NCI-H2081 treated with DMSO at 0.1 percent for 48 hours (cell line): Measurements from ENCODE around the gene MPL.
A peak's percentile ranks its signal among the peaks of the same experiment; 100 is the strongest.

Source experiments
- DNase-seq: peaks from one replicate; lab custom pipeline; 2025; lab: John Stamatoyannopoulos, UW

The MPL gene

GRCh38 chr1:43325381-43325780 is 12.2 kb upstream of the MPL start:
- DNase-seq = no peak

- no peak for DNase-seq
Measured at GRCh38 chr1:43327549-43328292, 9.9 kb upstream of the MPL start.

GRCh38 chr1:43329995-43330751 is 7.4 kb upstream of the MPL start:
- DNase-seq = no peak

- DNase-seq = no peak
Measured at GRCh38 chr1:43331688-43332087, 5.9 kb upstream of the MPL start.

GRCh38 chr1:43334453-43335205 is 3.0 kb upstream of the MPL start:
- no peak for DNase-seq

GRCh38 chr1:43338001-43338400 is 383 bp downstream of the MPL start:
- no peak for DNase-seq

GRCh38 chr1:43339584-43340232 is 2.1 kb downstream of the MPL start:
- no peak for DNase-seq

GRCh38 chr1:43340559-43340958 is 2.9 kb downstream of the MPL start:
- no peak for DNase-seq

GRCh38 chr1:43344267-43344850 is 6.7 kb downstream of the MPL start:
- DNase-seq = no peak

GRCh38 chr1:43345120-43345519 is 7.5 kb downstream of the MPL start:
- DNase-seq = no peak

GRCh38 chr1:43346636-43347035 is 9.0 kb downstream of the MPL start:
- DNase-seq = no peak

- no peak for DNase-seq
Measured at GRCh38 chr1:43348343-43348808, 10.8 kb downstream of the MPL start.

GRCh38 chr1:43348809-43349593 is 11.4 kb downstream of the MPL start:
- peak; percentile 51 for DNase-seq

- no peak for DNase-seq
Measured at GRCh38 chr1:43349594-43350306, 12.1 kb downstream of the MPL start.

GRCh38 chr1:43350976-43351375 is 13.4 kb downstream of the MPL start:
- DNase-seq = no peak

- DNase-seq = no peak
Measured at GRCh38 chr1:43351421-43352350, 14.1 kb downstream of the MPL start.

- no peak for DNase-seq
Measured at GRCh38 chr1:43352351-43352705, 14.7 kb downstream of the MPL start.

- no peak for DNase-seq
Measured at GRCh38 chr1:43352881-43353280, 15.3 kb downstream of the MPL start.

- no peak for DNase-seq
Measured at GRCh38 chr1:43354471-43354870, 16.9 kb downstream of the MPL start.
